HL-60/S4 treated with retinoic acid at 250 ng/mL for 4 days and 3 days (cell line): ENCODE measurements around the gene AP1G2.

ENCODE experiments used
- in situ Hi-C: fragments of 300-500 bp; cut with MboI; formaldehyde crosslinking; loops from 2 replicates; pipeline ENCODE4 v1.7.0; 2022; ENCODE audit warnings: low sequenced_read_pairs

AP1G2 gene

DNA sequence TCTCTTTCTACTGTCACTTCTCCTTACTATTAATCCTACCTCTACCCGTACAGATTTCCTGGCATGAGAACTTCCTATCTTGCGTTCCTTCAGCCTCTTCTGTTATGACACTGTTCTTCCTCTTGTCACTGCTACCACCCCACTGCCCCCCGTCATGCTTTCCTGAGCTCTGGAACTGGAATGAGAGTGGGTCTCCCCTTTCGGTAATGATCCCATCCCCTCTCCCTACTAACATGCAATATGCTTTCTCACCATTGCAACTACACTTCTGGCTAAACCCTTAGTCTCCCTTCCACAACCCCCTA, 4.9 kb upstream of the AP1G2 start:
- in situ Hi-C loops: no loop called here

DNA sequence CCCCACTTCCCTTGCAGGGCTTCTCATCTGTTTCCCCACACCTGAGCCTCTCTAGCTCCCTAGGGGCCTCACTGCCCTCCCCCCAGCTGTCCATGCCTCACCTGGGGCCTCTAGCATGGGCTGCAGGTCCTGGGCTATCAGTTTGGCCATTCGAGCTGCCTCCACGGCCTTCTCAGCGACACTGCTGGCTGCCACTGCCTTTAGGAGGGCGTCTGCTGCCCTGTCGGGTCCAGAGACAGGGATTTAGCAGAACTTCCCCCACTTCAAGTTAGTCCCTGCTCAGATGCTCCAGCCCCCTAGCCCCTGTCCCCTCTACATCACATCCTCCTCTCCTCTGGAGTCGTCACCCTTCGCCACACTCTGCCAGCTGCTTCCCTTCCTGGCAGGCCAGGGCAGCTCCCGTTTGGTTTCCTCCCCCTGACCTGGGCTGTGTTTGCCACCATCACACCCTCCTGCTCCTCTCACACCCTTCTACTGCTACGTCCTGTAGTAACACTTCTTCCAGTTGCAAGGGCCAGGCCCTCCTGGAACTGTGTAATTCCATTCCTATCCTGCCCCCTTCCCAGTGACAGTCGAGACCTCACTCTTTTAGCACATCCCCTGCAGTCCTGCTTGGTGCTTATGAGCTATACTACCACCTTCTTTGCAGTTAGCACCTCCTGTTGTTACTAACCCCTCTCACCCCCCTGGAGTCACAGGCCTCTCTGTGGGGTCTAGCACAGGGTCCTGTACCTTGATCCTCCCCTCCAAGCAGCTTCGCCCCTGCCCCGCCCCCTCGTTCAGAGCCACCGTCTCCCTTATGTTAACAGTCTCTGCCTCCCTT, 4.3 kb upstream of the AP1G2 start:
- in situ Hi-C loops: no loop called here

DNA sequence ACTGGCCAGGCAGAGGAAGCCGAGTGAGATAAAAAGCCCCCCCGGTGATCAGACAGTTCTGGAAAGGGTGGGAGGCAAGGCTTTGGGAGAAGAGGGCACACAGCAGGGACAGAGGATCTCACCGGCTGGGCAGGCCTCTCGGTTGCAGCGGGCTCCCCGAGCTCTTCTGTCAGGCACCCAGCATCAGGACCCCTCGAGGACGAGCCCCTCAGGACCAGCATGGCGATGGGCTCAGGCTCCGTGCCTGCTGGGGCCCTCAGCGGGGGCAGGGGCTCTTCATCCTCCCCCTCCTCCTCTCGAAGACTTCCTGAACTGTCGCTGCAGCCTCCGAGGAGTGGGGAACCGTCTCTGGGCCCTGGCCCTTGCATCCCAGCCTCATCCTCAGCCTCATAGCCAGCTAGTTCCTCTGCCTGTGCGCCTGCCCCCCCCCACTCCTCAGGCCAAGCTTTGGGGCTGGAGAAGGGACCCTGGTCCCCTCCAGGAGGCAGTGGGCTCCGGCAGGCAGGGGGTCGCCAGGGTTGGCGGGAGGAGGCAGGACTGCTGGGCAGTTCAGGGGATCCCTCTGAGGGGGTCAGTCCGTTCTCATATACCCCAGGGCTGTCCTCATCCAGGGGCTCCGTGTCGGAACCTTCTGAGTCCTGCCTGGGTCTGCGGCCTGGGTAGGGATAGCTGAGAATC, 3.4 kb upstream of the AP1G2 start:
- in situ Hi-C loops: no loop called here

DNA sequence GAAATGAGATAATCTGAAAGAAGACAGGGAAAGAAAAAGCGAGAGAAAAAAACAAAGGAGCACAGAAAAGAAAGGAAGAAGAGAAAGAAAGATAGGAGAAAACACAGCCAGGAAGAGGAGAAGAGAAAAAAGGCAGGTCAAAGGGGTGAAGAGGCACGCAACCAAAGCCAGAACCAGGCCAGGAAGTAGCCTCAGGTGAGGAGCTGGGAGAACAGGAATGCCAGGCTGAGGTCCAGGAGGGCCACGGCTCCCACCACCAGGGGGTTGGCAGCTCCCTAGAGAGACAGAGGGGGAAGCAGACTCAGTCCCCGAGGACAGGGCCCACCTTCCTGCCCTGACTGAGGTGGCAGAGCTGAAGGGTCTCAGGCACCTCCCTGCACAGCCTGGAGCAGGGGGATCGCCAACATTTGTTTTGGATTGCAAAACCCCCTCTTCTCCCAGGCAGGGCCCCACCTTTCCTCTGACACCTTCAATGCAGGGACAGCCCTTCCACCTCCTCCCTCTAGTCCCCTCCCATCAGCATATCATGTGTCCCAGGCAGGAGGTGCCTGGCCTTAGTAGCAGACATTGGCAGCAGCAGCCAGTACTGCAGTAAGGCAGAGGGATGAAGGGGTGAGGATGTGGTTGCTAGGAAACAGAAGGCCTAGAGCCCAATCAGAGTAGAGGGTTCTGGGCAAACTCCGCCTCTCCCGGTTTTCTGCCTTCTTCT, 2.0 kb upstream of the AP1G2 start:
- in situ Hi-C loops: no loop called here

DNA sequence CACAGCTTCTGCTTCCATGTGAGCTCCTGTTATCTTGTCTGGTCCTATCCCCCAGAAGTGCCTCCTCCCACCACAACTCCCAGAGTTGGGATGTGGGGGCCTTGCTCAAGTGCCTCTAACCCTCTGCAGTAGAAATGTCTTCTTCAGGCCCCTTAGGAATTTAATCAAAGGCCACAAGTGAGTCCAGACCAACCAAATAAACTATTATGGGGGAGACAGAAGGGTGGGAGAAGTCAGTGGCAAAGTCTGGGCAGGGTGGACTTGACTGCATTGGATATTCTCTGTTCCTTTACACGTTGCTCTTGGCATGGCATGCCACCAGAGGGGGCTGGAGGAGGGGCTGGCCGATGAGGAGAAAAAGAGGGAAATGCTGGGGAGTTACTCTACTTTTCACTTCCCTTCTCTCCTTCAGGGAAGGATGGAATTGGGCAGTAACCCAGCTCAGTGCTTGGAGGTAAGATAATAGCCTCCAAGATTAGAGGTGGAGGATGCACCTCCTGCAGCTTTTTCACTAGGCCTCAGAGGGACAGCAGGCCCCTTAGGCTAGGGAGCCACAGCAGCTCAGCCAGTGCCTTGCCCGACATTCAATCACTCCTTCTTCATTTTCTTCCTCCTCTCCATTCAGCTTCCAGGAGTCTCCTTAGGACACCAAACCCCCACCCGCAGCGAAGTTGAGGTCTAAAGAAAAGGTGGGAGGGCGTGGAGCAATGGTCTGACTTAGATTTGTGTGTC, 1.2 kb upstream of the AP1G2 start:
- in situ Hi-C loops: no loop called here

DNA sequence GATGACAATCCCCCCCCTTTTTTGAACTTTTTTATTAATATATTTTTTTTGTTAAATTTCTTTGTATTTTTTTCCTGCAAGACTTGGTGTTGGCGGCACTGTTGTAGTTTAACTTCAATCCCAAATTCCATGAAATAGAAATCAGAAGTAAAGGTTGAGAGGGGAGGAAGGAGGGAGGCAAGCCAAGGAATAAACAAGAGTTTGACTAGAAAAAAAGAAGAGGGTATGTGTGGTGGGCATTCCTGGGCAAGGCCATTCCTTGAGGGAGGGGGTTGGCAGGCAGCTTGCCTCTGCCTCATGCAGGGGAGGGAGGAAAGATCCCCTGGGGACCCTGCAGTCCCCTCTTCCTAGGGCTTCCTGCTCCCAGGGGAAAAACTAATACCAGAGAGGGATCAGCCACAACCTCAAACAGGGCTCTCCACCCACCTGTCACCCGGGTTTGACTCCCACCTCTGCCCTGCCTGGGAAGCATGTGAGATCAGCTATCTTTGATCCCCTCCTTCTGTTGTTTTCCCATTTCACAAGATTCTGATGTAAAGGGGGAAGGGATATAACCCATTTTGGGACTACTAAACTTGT, 519 bp upstream of the AP1G2 start:
- in situ Hi-C loops: no loop called here

DNA sequence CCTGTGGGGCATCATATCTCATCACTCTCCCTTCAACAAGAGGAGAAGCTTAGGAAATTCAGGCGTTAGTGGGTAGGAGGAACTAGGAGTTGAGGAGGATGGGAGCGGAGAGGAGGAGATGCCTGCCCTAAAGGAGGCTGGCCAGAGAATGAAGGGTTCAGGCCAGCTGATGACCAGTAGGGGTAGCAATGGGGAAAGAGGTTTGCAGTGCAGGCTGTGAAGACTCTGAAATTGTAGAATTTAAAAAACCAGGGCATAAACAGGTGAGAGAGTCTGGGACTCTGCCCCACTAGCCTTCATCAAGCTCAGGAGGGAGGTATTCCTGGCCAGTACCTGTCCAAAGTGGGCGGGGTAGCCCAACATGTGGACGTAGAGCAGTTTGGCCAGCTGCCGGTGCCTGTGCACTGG, 809 bp downstream of the AP1G2 start:
- in situ Hi-C loops: no loop called here

DNA sequence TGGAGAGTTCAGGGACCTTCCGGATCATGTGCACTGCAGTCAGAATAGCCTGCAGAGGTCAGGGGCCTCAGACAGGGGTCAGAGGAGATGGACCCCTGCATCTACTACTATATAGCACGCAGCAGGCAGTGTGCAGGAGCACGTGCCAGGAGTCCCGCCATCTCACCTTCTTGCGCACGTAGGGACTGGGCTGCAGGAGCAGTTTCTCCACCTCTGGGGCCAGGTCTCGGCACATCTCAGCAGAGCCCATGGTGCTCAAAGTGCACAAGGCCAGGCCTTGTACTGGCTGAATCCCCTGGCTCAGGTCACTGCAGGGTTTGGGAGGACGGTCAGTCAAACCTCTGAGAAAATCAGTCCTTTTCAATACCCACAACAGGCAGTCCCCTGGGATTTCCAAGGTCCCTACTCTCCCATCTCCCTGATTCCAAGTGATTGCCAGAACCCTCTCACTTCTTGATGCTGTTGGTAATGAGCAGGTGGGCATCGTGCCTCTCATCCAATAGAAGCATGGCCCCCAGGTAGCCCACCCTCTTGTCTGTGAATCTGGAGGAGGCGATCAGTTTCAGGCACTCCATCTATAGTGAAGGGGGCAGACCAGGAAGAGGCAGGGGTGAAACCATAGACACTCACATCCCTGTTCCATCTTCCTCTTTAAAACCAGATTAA, 1.3 kb downstream of the AP1G2 start:
- in situ Hi-C loops: no loop called here

DNA sequence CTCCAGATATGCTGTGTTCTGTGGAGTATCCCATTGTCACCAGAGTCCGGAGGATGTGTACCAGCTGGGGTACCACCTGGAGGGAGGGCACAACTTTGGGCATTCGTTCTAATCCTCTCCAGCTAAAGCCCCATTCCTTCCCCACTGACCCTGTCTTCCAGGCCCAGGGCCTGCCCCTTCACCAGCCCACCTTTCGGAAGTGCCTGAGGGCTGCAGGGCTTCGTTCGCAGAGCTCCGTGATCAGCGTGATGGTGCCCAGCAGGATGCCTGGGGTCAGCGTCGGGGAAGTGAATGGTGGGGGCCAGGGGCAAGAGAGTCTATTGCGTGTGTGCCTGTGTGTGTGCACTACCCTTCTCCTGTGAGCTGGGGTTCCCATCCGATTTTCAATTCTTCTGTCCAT, 2.0 kb downstream of the AP1G2 start:
- in situ Hi-C loops: no loop called here

DNA sequence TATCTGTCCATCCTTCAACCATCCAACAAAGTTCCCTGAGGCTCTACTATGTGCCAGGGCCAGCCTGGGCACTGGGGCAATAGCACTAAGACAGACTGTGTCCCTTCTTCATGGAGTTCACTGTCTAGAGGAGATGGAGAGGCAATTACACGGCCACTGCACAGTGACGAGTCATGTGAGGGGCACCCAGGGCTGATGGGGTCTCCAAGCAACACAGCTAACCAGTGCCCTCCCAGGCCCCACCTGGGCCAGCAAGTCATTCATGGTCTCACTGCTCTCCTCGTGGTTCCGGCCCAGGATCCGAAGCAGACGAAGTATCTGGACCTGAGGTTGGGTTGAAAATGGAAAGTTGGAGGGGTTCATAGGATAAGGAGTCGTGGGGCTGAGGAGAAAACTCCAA, 2.7 kb downstream of the AP1G2 start:
- in situ Hi-C loops: no loop called here

DNA sequence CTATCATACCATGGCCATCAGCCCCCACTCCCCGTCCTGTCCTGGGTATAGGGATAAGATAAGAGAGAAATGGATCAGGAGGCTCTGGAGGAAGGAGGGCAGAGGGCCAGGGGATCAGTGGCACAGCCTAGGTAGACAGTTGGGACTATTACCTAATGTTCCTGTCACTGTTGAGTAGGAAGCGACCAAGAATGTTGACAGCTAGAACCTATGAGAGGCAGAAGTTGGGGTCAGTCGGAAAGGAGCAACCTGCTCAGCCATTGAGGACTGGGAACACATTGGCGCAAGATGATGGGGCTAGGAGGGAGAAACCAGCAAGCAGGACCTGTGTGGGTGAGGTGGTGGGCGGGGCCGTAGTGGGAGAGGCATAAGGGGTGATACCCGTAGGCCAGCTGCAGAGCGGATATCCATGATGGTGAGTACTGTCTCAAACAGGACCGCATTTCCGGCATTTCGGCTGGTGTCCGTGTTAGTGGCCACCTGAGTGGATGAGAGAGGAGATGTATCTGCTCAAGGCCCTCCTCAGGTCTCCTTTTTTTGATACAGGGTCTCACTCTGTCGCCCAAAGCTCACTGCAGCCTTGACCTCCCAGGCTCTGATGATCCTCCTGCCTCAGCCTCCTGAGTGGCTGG, 3.3 kb downstream of the AP1G2 start:
- in situ Hi-C loops: no loop called here

DNA sequence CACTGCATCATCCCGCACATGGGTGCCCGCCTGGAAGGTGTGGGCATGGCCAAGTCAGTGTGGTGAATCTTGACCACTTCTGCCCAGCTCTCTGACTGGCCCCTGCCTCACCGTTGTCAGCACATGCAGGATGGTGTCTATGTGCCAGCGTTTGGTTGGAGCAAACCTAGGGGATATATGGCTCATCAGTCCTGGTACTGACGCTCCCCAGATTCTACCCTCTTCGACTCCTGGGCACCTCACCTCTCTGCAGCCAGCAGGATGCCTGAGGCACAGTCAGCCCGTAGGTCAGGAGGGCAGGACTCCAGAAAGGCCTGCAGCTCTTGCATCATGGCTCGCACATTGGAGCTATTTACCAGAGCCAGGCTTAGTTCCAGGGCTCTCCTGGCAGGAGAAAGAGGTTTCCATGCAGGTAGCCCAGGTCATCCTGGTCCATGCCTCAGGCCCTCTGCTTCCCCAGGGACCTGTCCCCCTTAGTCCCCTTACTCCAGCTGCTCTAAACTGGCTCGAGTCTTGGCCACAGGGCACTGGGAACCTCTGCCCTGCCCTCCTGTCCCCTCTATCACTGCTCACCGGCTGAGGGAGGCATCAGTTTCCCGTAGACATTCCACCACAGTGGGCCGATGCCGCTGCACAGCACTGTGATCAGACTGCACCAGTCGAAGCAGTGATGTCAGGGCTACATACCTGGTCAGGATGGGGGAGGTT, 4.0 kb downstream of the AP1G2 start:
- in situ Hi-C loops: no loop called here

DNA sequence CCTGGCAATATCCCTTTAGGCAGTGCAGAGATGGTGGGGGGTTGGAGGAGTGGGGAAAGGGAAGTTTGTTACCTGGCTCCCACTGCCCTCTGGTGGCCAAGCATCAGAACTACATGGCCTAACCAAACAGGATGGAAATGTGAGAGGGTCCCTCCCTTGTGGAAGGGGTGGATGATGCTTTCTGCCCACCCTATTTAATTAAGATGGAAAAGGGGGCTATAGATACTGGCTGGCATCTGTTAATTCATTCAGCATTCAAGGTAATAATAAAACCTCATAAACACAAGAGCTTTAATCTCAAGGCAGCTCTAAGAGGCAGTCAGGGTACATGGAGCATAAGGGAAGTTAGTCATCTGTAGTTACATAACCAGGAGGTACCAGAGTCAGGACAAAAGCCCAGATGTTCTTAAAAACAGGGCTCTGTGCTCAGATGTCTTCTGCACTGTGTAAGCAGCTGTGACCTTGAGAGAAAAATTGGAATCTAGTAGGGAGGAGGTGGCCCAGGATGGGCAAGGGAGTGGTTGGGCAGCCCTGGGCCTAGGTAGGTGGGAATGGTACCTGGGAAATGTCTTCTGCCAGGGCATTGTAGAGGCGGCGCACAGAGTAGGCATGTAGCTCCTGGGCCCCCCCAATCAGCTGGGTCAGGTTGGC, 4.6 kb downstream of the AP1G2 start:
- in situ Hi-C loops: no loop called here

DNA sequence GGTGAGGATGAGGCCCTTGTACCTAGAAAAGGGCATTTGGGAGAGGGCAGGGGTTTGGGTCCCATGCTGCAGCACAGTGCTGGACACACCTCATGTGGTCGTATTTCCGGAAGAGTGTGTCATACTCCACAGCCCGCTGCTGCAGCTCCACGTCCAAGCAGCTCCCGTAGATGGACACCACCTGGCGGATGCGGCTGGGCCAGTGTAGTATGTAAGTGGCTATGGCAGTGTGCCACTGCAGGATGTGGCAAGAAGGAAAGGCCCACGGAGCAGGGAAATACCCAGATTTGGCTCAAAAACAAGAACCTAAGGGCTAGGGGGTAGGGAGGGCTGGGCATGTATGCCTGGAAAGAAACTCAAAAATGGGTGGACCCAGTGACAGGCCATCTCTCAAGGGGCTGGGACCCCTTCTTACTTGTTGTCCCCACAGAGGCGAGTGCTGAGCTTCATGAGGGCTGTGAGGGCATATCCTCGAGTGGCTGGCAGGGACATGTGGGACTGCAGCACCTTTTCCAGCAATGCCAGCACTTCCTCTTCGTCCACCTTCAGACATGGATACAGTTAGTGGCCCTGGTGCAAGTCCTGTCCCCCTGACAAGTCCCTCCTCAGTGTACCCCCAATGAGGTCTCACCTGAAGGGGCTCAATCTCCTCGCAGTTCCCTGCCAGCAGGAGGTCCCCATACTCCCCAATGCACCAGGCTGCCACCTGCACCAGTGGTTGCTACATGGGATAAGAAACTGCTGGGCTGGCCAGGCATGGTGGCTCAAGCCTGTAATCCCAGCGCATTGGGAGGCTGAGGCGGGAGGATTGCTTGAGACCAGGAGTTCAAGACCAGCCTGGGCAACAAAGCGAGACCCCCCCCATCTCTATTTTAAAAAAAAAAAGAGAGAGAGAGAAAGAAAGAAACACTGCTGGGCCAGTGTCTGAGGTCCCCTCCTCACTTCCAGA, 5.4 kb downstream of the AP1G2 start:
- in situ Hi-C loops: no loop called here

DNA sequence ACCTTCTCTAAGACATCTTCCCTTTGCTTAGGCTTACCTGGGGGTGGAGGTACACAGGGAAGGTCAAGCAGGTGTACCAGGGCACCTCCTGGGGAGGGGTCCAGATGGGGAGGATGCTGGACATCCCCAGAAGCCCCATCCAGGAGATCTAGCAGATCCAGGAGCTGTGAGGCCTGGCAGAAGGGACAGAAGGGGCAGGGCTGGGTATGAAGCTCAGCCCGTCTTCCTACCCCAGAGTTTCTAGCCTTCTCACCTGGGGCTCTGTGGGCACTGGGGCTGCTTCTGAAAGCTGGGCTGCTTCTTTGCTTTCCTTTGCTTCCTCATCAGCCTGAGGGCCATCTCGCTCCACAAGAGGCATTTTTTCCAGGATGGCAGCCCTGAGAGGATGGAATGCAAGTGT, 6.3 kb downstream of the AP1G2 start:
- in situ Hi-C loops: no loop called here

DNA sequence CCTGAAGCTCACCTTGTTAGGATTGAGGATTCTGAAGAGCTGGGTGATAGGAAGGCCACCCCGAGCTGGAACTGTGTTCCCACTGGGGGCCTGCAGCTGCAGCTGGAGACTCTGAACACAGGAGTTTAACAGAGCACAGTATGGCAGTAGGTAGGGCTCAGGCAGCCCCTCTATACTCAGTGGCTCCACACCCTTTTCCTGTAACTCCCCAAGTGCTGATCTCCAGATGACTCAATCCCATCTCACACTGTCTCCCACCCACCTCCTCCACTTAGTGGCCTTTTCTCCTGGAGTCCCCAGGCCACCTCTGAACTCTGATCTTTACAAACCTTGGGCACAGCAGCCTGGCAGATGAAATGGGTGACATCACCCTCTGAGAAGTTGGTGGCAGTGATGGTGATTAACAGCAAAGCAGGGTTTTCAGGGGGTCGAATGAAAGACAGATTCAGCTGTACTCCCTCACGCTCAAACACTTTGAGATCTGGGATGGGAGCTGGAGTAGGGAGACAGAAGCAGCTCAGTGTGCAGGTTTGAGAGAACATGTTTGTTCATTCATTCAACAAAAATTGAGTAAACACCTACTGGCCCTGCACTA, 7.6 kb downstream of the AP1G2 start:
- in situ Hi-C loops: loop anchor here (10.0 kb wide), 1 partner anchor 75 kb away; no protein-coding TSS in a partner anchor
